Jurkat, Clone E6-1 (cell line): ENCODE results near the gene SLC25A33.

Source experiments
- DNase-seq: peaks from one replicate; pipeline ENCODE4 v3.0.0-alpha.2; 2011; ENCODE audit warnings: low read depth, low spot score
- H3K4me3 ChIP-seq: 2 replicates; pipeline ENCODE4 v1.5.1; 2011; ENCODE audit warnings: mild to moderate bottlenecking, low read length, control low read depth, moderate library complexity

Gene SLC25A33

DNA sequence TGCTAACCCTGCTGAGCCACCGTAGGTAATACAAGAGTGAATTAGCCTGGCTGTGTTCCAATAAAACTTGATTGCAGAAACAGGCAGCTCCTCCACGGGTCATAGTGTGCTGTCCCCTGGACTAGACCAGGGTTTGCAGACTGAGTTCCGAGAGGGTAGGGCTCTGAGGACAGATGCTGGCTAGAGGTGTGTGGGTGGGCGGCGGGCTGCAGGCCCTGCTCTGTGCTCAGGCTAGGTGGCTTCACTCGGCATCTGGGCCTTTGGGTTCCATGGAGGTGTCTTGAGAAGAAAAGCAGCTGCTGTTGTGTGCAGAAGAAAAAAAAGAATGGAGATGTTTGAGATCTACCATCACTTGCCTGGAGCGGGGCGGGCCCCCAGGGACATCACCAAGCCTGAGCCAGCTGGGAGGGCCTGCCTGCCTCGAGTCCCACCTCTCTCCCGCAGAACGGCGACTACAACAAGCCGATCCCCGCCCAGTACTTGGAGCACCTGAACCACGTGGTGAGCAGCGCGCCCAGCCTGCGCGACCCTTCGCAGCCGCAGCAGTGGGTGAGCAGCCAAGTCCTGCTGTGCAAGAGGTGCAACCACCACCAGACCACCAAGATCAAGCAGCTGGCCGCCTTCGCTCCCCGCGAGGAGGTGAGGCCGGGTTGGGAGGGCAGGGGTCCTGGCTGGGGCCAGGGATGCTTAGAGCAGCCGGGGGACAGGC, 57.3 kb downstream of the SLC25A33 start:
- DNase-seq = no peak
- no peak overlapping the region for H3K4me3 ChIP-seq

GRCh38 chr1:9597361-9598315, 58.4 kb downstream of the SLC25A33 start:
- no peak for DNase-seq
- no peak overlapping the region for H3K4me3 ChIP-seq

DNA sequence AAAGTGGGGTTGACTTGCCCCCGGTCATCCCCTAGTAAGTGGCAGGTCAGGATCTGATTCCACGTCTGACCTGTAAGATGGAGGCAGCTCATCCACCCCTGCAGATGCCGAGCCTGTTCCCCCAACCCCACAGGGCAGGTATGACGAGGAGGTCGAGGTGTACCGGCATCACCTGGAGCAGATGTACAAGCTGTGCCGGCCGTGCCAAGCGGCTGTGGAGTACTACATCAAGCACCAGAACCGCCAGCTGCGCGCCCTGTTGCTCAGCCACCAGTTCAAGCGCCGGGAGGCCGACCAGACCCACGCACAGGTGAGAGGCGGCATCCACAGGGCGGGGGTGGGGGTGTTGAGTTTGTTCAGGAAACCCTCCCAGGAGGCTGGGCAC, 59.0 kb downstream of the SLC25A33 start:
- H3K4me3 ChIP-seq = no peak overlapping the region
- DNase-seq = no peak

GRCh38 chr1:9599741-9600140, 60.5 kb downstream of the SLC25A33 start:
- no peak overlapping the region for H3K4me3 ChIP-seq
- no peak for DNase-seq

DNA sequence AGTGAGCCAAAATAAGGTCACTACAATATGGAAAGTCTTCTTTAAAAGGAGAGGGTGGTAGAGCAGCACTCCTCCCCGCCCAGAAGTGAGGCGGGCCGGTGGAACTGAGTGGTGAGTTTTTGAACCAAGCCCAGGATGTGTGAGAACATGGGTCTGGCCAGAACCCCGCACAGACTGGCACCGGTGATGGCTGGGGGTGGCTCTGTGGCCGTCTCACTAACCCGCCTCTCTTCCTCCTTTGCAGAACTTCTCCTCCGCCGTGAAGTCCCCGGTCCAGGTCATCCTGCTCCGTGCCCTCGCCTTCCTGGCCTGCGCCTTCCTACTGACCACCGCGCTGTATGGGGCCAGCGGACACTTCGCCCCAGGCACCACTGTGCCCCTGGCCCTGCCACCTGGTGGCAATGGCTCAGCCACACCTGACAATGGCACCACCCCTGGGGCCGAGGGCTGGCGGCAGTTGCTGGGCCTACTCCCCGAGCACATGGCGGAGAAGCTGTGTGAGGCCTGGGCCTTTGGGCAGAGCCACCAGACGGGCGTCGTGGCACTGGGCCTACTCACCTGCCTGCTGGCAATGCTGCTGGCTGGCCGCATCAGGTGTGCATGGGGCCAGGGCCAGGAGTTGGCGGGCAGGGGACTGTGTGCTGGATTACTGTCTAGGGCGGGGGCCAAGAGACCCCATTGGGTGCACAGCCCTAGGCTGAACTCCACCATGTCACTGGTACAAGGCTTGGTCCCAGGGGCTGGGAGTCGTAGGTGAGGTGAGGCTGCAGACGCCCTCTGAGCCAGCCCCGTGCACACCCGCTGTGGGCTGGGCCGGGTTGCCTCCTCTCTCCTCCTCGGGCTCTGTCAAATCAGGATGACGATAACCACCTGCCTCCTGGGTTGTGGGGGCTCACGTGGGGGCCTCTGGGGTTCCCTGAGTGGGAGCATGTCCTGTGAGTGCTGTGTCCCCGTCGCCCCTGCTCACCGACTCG, 61.9 kb downstream of the SLC25A33 start:
- DNase-seq = no peak
- H3K4me3 ChIP-seq = no peak overlapping the region

- no peak overlapping the region for H3K4me3 ChIP-seq
- DNase-seq = no peak
These were observed 62.9 kb downstream of the SLC25A33 start for GRCh38 chr1:9601942-9602793.

- DNase-seq = no peak
- no peak overlapping the region for H3K4me3 ChIP-seq
These were observed 63.5 kb downstream of the SLC25A33 start for GRCh38 chr1:9602794-9603167.

GRCh38 chr1:9603307-9603706, 64.0 kb downstream of the SLC25A33 start:
- H3K4me3 ChIP-seq = no peak overlapping the region
- DNase-seq = no peak

DNA sequence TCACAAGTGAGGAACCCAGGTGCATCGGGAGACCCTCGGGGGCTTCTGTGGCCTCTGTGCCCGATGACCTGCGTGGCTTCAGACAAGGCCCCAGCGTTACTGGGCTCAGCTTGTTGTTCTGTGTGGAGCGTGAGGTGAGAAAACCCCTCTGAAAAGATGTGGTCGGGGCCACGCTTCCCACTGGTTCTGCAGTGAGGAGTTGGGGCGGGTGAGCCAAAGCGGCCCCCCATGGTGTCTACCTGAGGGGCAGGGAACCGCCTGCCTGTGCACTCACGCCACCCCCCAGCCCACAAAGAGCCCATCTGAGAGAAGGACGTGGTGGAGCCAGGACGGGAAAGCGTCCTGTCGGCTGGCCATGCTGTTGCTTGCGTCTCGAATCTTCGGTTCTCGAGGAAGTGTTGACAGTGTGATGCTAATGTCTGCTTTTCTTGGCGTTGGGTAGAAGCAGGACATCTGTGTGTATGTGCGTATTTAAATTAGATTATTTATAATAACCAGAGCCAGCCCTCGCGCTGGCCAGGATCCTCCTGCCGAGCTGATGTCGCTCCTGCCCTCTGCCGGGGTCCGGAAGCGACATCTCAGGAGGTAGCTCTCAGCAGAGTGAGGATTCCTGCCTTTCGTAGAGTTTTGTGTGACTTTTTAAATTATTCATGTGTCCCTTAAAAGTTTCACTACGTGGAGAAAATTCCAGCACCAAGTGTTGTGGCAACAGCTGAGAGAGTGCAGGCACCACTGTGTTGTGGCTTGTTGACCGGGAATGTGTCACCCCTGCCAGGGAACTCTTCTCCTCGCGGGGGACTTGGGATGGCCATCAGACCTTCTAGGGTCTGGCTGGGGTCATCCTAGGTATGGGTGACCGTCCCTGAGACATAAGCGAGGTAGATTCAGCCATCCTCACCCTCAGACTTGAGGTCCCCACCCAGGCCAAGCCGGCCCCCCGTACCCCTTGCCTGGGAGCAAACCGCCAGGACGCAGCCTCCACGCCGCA, 64.8 kb downstream of the SLC25A33 start:
- H3K4me3 ChIP-seq = no peak overlapping the region
- DNase-seq = no peak

DNA sequence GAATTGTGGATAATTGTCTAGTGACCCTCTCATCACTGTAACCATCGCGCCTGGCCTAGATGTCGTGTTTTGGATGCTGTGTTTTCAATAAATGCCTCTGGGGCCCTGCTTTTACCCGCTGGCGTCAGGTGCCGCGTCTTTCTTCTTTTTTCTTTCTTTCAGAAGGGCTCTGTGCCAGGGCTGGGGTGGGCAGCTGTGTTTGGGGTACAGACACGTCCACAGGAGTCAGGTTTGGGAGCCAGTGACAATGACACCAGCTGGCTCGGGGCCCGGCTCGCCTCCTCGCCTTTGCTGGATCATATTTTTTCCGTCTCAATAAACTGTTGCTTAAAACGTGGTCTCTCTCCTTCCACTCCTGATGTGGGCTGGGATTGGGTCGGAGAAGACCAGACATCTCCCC, 65.6 kb downstream of the SLC25A33 start:
- DNase-seq = no peak
- no peak overlapping the region for H3K4me3 ChIP-seq

DNA sequence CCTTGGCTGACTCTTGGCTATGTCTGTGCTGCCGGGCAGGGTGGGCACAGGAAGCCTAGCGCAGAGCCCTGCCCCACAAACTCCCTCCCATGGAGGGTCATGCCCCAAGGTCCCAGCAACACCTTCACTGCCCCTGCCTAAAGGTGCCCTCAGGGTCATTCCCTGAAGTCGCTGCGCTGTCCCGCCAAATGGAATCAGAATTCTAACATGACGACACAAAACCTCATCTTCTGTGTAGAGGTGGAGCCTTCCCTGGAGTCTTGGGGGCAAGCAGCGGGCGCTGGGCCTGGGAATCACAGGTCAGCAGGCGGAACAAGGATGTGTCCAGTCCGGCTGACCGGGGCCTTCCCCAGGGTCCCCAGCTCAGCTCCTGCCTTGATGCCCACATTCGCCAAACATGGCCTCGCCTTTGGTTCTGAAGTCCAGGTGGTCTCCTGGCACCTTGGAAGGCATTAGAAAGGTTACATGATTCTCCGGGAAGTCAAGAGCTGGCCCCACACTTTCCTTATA, 66.7 kb downstream of the SLC25A33 start:
- no peak for DNase-seq
- no peak overlapping the region for H3K4me3 ChIP-seq

DNA sequence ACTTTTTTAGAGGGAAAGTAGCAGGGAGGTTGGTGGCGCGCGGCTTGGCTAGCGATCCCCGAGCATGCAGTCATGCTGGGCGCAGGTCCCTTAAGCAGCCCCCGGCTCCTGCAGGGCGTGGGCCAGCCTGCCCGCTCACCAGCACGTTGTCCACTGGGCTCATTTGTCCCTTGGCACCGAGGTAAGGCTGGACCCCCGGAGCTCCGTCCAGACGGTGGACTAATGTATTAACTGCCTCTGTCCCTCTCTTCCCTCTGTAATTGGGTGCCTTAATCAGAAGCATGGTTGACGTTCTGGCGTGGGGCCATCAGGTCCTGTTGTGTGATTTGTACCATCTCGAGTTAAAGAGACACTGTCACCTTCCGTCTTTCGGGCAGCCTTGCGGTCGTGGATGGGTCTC, 67.2 kb downstream of the SLC25A33 start:
- DNase-seq = no peak
- no peak overlapping the region for H3K4me3 ChIP-seq

GRCh38 chr1:9606948-9607347, 67.7 kb downstream of the SLC25A33 start:
- no peak overlapping the region for H3K4me3 ChIP-seq
- no peak for DNase-seq

- H3K4me3 ChIP-seq = no peak overlapping the region
These were observed 68.1 kb downstream of the SLC25A33 start for GRCh38 chr1:9607352-9607751.

DNA sequence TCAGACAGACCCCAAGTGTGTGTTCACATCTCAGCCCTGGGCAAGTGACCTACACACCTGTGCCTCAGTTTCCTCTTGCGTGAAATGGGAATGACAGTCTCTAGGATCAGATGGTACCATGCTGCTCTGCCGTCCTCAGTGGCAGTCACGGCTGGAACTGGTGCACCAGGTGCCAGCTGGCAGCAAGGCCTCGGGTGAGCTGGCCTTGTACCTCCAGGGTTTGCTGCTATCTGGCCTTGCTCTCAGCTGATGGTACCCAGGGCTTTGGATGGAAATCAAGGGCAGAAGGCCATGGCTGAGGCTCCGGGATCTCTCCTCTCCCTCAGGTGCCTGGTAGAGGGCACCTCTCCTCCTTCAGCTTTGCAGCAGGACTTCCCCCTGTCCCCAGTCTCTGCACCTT, 70.7 kb downstream of the SLC25A33 start:
- no peak overlapping the region for H3K4me3 ChIP-seq
- DNase-seq = no peak

More at GRCh38 chr1:9607352-9607751, 68.1 kb downstream of the SLC25A33 start:
- DNase-seq = no peak

DNA sequence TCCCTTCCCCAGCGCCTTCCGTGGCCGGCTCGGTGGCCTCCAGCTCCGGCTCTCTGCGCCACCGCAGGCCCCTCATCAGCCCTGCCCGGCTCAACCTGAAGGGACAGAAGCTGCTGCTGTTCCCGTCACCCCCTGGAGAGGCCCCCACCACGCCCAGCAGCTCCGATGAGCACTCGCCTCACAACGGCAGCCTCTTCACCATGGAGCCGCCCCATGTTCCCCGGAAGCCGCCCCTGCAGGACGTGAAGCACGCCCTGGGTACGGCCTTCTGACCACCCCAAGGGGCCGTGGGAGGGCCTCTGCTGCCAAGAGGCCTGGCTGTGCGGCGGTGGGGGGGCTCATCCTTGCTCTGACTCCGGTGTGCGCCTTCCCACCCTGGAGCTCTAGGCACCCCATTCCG, 71.3 kb downstream of the SLC25A33 start:
- DNase-seq = no peak
- no peak overlapping the region for H3K4me3 ChIP-seq

DNA sequence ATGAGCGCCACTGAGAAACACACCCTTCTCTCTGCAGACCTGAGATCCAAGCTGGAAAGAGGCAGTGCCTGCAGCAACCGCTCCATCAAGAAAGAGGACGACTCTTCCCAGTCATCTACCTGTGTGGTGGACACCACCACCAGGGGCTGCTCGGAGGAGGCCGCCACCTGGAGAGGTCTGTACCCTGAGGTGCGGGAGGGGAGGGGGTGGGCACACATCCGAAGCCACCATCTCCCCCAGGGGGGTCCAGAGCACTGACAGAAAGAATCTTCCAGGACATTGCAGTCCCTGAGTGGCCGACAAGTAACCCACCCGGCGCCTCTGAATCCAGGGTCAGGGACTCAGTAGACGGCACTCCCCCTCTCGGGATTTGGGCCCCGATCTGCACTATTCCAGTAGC, 72.5 kb downstream of the SLC25A33 start:
- DNase-seq = no peak
- no peak overlapping the region for H3K4me3 ChIP-seq
